ENCODE data around the gene IQGAP2.

DNA sequence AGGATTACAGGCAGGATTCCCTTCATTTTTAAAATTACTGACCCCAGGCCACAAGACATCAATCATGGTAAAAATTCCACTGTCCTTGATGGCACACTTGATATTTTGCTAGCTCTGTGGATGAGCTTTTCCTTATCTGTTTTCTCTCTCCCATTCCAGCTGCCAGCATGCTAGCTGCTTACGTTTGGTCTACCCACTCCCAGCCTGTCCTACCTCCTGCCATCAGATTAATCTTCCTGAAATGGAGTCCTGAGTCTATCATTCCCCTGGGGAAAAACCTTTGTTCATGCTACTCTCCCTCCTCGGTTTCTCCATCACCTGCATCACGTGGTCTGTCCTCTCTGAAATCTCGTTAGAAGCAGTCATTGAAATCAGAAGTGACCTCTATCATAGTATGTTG is 111.2 kb downstream of the IQGAP2 start:
- no peak for TF ChIP-seq EZH2 (IDR thresholded peaks at IDR 0.05; ENCODE audit: low read length, unreplicated experiment)
- TF ChIP-seq, protein P1, sequence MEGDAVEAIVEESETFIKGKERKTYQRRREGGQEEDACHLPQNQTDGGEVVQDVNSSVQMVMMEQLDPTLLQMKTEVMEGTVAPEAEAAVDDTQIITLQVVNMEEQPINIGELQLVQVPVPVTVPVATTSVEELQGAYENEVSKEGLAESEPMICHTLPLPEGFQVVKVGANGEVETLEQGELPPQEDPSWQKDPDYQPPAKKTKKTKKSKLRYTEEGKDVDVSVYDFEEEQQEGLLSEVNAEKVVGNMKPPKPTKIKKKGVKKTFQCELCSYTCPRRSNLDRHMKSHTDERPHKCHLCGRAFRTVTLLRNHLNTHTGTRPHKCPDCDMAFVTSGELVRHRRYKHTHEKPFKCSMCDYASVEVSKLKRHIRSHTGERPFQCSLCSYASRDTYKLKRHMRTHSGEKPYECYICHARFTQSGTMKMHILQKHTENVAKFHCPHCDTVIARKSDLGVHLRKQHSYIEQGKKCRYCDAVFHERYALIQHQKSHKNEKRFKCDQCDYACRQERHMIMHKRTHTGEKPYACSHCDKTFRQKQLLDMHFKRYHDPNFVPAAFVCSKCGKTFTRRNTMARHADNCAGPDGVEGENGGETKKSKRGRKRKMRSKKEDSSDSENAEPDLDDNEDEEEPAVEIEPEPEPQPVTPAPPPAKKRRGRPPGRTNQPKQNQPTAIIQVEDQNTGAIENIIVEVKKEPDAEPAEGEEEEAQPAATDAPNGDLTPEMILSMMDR (conservative IDR thresholded peaks at IDR 0.05; ENCODE audit: low read depth, low read length) = no peak
- no peak for TF ChIP-seq EZH2phosphoT487 (IDR thresholded peaks at IDR 0.05; ENCODE audit: borderline replicate concordance, low read length)

All from PC-3 (cell line).